IPS DF 4.7 (cell line): ENCODE results near the gene LRP1-AS.

ENCODE experiments used
- DNase-seq: peaks from one replicate; pipeline ENCODE4 v3.0.0-alpha.2; 2013; ENCODE audit warnings: low spot score; ENCODE audit errors: extremely low read depth

LRP1-AS gene

DNA sequence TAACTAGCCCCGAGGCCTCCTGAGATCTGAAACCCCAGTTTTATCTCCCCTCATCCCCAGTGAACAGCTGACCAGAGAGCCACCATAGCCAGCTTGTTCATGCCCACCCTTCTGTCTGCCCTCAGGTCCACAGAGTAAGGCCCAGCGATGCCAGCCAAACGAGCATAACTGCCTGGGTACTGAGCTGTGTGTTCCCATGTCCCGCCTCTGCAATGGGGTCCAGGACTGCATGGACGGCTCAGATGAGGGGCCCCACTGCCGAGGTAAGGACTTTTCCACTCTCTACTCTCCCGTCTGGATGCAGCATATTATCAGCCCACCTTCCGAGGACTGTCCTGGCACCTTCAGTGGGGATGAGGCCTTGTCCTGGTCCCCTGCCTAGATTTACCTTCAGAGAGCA lies 6.2 kb downstream of the LRP1-AS start:
- no peak for DNase-seq

- no peak for DNase-seq
Measured at GRCh38 chr12:57139796-57140649, 7.4 kb downstream of the LRP1-AS start.

DNA sequence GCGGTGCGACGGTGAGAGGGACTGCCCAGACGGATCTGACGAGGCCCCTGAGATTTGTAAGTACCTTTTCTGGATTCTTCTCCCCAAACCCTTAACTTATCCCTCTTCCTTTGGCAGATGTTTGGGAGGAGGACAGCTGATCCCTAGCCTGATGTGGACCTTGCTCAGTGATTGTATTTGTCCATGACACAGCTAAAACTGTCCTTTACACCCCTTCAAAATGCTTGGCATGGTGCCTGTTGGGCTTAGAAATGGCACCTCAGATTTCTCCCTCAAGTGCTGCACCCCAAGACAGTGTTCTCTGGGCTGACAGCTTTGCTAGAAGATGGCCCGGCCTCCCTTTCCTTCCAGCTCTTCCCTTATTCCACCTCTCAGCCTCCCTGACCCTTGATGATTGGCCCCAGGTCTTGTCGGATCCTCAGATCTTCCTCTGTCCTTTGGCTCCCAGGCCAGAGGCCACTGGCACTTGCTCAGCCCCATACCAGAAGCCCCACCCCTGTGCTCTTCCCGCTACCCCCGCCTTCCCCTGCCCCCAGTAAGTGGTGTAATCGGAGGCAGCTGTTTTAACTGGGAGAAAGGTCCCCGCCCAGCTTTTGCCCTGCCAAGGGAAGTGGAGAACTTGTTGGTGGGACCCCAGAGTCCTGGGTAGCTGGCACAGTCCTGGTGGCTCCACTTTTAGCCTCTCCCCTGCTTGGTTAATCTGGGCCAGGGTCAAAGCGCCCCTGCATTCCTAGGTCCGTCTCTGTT lies 8.7 kb downstream of the LRP1-AS start:
- no peak for DNase-seq

DNA sequence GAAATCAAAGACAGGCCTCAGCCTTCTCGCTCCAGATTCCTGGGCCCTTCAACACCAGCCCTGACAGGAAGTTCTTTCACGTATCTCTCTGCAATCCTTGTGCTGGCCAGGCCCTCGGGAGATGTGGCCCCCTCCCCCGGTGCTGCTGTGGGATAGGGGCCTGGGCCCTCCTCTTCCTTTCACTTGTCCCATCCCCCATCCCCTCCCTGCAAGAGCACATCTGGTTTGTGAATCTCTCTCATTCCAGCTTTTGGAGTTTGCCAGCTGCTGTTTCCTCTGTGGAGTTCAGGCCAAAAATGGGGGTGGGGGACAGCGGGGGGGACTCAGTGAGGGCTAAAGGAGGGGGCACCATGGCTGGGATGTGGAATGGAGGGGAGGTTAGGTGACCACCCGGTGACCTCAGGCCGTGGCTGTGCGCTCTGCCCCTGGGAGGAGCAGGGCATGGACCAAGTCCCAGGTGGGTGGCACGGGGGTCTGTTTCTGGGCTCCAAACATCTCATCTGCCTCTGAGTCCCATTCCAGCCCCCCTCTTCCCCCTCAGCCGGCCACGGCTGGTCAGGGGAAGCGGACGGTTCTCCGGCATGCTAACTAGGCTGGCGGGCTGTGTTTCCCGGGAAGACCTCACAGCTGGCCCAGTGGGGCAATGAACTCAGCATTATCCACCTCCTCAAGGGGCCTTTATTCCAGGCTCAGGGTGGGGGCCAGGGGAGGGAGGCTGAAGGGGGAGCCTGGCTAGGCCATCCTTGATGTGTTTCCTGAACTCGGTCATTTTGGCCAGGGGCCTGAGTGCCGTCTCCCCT lies 11.7 kb downstream of the LRP1-AS start:
- no peak for DNase-seq

GRCh38 chr12:57134949-57135348 lies 12.5 kb downstream of the LRP1-AS start:
- no peak for DNase-seq

DNA sequence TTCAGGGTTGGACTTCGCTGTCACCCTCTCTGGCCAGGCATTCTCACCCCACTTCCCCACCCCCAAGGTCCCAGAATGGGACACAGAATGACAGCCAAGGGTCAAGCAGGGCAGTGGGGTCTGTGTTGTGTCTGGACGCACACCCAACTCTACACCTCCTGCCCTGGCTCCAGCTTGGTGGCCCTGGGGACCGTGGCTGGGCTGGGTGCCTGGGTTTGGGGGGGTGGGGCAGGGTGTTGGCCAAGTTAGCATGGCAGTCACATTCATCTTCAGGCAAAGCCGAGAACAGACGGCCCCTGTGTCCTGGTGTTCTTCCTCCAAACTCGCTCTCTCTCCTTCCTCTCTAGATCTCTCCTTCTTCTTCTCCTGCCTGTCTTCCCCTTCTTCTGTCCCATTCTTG lies 13.5 kb downstream of the LRP1-AS start:
- no peak for DNase-seq

GRCh38 chr12:57133013-57133569 lies 14.3 kb downstream of the LRP1-AS start:
- DNase-seq = no peak

GRCh38 chr12:57131896-57132744 lies 15.3 kb downstream of the LRP1-AS start:
- DNase-seq = no peak

GRCh38 chr12:57130941-57131340 lies 16.5 kb downstream of the LRP1-AS start:
- DNase-seq = no peak

GRCh38 chr12:57129889-57130288 lies 17.5 kb downstream of the LRP1-AS start:
- DNase-seq = no peak

GRCh38 chr12:57129321-57129842 lies 18.0 kb downstream of the LRP1-AS start:
- DNase-seq = no peak

GRCh38 chr12:57128519-57129247 lies 18.7 kb downstream of the LRP1-AS start:
- DNase-seq = no peak

- peak; percentile 56 for DNase-seq
Measured at GRCh38 chr12:57127726-57128518, 19.5 kb downstream of the LRP1-AS start, which contains the start of gene LRP1. LRP1 (plus strand) TSS chr12:57128483; CDS start chr12:57128965, 482 bp downstream.

DNA sequence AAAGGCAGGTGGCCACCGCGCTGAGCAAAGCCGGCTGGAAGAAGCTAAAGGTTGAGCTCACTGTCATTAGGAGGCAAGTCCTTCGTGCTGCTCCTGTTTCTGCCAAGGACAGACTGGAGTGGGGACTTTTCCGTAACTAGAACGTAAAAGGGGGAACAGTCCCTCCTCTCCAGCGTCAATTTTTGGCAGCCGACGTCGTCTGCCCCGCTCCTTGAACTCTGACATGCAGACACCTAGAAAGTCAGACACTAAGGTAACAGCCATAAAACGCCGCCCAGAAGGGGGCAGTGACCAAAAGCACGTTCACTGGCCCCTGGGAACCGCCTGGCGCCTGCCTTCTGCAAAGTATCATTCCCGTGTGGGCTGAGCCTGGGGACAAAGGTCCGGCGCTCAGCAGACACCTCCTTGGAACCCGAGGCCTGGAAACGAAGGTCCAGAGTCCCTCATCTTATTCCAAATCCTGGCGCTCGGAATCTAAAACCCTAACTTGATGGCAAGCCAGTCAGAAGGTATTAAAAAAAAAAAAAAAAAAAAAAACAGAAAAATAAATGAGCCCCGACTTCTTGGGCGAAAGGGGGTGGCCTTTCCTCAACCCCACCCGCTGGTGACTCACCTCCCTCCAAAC lies 20.2 kb downstream of the LRP1-AS start:
- no peak for DNase-seq

GRCh38 chr12:57126561-57126960 lies 20.9 kb downstream of the LRP1-AS start:
- DNase-seq = no peak

DNA sequence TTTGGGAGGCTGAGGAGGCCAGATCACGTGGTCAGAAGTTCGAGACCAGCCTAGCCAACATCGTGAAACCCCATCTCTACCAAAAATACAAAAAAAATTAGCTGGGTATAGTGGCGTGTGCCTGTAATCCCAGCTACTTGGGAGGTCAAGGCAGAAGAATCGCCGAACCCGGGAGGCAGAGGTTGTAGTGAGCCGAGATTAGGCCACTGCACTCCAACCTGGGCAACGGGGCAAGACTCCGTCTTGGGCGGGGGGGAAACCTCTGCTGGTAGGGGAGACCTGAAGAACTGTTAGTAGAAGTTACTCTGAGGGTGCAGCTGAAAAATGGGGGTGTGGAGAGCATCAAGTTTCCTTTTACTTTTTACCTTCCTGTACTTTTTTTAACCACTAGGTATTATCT lies 21.4 kb downstream of the LRP1-AS start:
- DNase-seq = no peak

GRCh38 chr12:57124261-57124877 lies 23.1 kb downstream of the LRP1-AS start:
- peak; percentile 81 for DNase-seq

- DNase-seq = no peak
Measured at GRCh38 chr12:57123813-57124212, 23.6 kb downstream of the LRP1-AS start.
